Rectal smooth muscle tissue (tissue), 1 donor: ENCODE measurements around the gene PFKFB3.
A peak's percentile ranks its signal among the peaks of the same experiment; 100 is the strongest.
"Not testable (repeated sequence)": the region's sequence is repeated elsewhere in the genome, so short reads cannot be mapped to it uniquely, and the experiment has no call there.

Source experiments
- H3K27ac ChIP-seq: one replicate; pipeline ENCODE4 v1.7.0; 2013; ENCODE audit warnings: low read depth, low read length, inconsistent platforms
- H3K27me3 ChIP-seq: one replicate; pipeline ENCODE4 v1.7.0; 2013; ENCODE audit warnings: low read length; ENCODE audit not compliant: control insufficient read depth, insufficient read depth
- H3K36me3 ChIP-seq: one replicate; pipeline ENCODE4 v1.7.0; 2013; ENCODE audit warnings: low read length; ENCODE audit not compliant: control insufficient read depth, insufficient read depth
- H3K4me1 ChIP-seq: one replicate; pipeline ENCODE4 v1.7.0; 2013; ENCODE audit warnings: low read length; ENCODE audit not compliant: control insufficient read depth, insufficient read depth
- H3K4me3 ChIP-seq: one replicate; pipeline ENCODE4 v1.7.0; 2013; ENCODE audit warnings: low read length
- H3K9ac ChIP-seq: one replicate; pipeline ENCODE4 v1.7.0; 2013; ENCODE audit warnings: low read length

PFKFB3 gene

DNA sequence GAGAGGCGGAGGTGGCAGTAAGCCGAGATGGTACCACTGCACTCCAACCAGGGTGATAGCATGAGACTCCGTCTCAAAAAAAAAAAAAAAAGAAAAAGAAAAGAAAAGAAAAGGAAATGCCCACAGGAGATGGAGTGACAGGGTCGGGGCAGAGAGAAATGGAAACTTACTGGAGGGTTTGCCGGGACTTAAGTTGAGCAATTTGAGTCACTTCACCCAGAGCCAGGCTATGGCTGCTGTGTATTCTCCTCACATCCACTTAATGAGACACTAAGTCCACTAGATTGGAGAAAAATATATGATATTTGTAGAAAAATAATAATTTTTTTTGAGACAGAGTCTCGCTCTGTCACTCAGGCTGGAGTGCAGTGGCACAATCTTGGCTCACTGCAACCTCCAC lies 4.6 kb upstream of the PFKFB3 start:
- Histone ChIP-seq H3K27ac (no peak overlapping the region), H3K27me3 (peaks cover 4% of the 10 kb centered on the region), H3K36me3 (no peaks in the 10 kb centered on the region), H3K4me1 (peaks cover 8% of the 10 kb centered on the region), H3K9ac (no peak overlapping the region), H3K4me3 (no peak overlapping the region)

DNA sequence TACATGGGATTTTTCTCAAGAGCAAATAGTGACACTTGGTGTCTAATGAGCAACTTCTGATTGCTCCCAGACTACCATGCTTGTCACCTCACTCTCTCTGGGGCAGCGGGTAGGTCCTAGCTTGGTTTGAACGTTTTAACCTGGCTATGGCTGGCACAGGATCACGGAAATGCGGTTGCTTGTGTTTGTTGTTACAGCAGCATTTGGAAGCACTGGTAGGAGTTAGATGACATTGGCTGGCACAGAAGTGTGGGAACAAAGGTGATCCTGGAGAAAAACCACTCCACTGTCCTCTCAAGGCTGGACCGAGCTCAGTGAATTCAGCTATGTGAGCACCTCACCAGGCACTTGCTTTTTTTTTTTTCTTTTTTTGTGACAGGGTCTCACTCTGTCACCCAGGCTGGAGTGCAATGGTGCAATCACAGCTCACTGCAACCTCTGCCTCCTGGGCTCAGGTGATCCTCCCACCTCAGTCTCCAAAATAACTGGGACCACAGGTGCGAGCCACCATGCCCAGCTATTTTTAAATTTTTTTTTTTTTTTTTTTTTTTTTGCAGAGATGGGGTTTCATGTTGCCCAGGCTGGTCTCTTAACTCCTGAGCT lies 3.5 kb upstream of the PFKFB3 start:
- H3K4me1 ChIP-seq: peaks cover 9% of the 10 kb centered on the region
- no peak overlapping the region for H3K4me3 ChIP-seq
- no peak overlapping the region for H3K27ac ChIP-seq
- H3K27me3 ChIP-seq: peaks cover 4% of the 10 kb centered on the region
- no peak overlapping the region for H3K9ac ChIP-seq
- no peaks in the 10 kb centered on the region for H3K36me3 ChIP-seq

DNA sequence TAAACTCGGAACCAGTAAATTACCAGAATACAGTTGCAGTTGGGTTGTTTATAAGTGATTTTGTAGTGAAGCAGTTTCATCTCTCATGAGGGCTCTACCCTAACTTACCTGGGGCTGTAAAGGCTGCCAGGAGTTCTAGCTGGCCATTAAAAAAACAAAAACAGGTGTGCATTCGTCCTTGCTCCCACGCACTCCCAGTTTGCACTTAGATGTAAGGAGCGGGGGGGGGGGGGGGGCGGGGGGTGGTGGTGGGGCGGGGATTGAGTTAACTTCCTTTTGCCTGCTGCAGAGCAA lies 2.3 kb upstream of the PFKFB3 start:
- no peaks in the 10 kb centered on the region for H3K36me3 ChIP-seq
- no peak overlapping the region for H3K9ac ChIP-seq
- H3K27me3 ChIP-seq: peaks cover 4% of the 10 kb centered on the region
- no peak overlapping the region for H3K27ac ChIP-seq
- H3K4me3 ChIP-seq: no peak overlapping the region
- H3K4me1 ChIP-seq: peaks cover 16% of the 10 kb centered on the region

DNA sequence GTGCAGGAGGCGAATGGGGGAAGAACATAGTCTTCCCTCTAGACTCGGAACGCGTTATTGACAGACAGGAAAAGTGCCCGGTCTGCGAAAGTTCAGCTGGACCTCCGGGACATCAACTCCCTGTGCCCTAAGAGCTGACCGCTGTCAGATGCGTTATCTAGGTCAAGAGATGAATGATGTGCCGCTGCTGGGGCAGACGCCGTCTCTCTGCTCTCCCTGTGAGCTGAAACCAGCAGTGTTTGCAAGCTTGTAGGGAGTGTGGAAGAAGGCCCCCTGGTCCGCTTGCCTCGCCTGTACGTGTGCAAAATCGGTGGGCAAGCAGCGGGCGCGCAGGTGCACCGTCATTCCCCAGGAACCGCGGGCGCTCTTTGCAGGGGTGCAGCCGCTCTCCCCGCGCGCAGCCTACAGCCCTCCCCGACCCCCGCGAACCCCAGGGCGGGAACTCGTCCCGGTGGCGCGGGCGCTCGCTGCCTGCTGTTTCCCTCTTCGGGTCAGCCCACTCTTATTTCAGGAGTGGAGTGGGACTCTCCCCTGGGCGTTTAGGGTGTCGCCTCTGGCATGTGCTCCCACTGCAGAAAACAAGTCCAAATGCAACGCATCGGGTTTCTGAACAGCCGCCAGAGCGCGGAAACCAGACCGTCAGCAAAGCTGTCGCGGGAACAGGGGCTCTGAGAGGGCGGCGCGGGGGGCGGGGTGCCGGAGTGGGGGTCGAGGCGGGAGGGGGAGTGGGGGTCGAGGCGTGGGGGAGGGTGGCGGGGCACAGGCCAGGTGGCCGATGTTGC lies 1.8 kb upstream of the PFKFB3 start:
- Histone ChIP-seq H3K4me3 (peak overlapping the region; percentile 71), H3K27ac (peak overlapping the region; percentile 52), H3K4me1 (peaks cover 16% of the 10 kb centered on the region)

DNA sequence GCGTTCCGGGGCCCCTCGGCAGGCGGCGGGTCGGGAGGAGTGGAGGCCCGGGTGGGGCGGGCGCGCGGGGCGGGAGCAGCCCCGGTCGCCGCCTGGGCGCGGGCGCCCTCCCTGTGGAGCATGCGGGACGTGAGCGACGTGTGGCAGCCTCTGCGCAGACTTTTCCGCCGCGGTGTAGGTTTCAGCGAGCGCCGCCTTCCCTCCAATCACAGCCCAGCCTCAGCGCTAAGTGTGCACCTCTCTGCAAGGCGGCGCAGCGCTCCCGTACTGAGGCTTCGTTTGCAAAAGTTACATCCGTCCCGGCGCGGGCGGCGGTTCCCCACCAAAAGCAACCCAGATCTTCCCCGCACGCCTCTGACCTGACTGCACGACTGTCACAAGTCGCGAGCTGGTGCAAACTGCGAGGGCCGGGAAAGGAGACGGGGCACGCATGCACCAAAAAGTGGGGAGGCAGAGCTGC lies 1.2 kb upstream of the PFKFB3 start:
- peaks cover 4% of the 10 kb centered on the region for H3K27me3 ChIP-seq
- peak overlapping the region; percentile 85 for H3K4me3 ChIP-seq
- H3K36me3 ChIP-seq: no peaks in the 10 kb centered on the region
- no peak overlapping the region for H3K9ac ChIP-seq
- H3K4me1 ChIP-seq: peaks cover 16% of the 10 kb centered on the region
- H3K27ac ChIP-seq: no peak overlapping the region

More for the DNA sequence above, 1.8 kb upstream of the PFKFB3 start:
- peaks cover 4% of the 10 kb centered on the region for H3K27me3 ChIP-seq
- no peaks in the 10 kb centered on the region for H3K36me3 ChIP-seq
- H3K9ac ChIP-seq: peak overlapping the region; percentile 24

DNA sequence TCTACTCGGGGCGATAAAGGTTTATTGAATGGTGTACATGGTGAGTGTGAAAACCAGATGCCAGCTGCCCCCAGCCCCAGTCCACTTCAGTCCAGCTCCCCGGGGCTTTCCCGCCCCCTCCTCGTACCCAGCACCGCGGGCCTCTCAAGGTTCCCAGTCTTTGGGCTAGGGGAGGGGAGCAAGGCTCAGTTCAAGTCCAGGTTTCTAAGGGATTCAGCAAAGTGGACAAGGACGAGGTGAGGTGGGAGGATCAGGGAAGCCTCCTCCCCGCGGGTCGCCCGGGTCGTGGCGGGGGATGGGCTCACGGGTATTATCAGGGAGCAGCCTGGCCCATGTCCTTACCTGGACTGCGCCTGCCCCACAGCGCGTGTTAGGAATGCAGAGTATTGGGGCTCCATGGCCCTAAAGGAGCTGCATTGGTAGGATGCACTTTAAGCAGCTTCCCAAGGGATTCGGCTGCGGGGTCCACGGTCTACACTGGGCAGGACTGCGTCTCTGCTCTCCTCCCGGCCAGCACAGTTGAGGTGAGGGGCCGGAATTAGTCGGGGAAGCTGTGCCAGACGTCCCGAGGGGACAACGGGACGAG lies 541 bp upstream of the PFKFB3 start:
- Histone ChIP-seq H3K36me3 (no peaks in the 10 kb centered on the region), H3K4me1 (peaks cover 16% of the 10 kb centered on the region), H3K9ac (peak overlapping the region; percentile 56), H3K27me3 (peaks cover 4% of the 10 kb centered on the region), H3K27ac (no peak overlapping the region), H3K4me3 (peak overlapping the region; percentile 85)

DNA sequence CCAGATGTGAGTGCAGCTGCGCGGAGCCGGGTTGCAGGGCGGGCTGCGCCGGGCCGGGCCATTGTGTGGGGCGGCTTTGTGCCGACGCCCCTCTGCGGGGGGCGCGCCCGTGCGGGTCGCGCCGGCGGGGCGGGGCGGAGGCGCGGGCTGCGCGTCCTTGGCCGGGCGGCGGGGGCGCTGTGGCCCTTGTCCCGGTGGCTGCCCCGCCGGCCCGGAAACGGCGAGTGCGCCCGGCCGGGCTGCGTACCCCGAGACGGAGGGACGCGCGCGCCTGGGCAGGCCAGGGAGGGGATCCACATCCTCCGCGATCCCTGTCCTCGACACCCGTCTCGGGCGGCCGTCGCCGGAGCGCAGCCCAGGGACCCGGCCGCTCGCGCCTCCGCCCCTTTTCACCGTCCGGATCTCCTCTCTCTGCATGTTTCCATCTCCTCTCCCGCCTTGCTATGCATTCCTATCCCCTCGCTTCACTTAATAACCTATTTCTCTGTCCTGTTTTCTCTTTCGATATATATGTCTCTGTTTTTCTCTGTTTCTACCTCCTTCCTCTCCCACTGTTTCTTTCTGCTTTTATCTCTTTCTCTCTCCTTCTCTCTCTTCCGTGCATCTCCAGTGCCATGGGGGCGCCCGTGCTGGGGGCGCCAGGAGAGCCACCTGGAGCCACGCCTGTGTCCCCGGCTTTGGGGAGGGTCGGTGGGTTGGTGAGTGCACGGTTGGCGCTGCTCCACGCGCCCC lies 765 bp downstream of the PFKFB3 start:
- Histone ChIP-seq H3K36me3 (no peaks in the 10 kb centered on the region), H3K27me3 (peaks cover 4% of the 10 kb centered on the region), H3K4me1 (peaks cover 16% of the 10 kb centered on the region), H3K4me3 (peak overlapping the region; percentile 85), H3K27ac (peak overlapping the region; percentile 73), H3K9ac (peak overlapping the region; percentile 73)

DNA sequence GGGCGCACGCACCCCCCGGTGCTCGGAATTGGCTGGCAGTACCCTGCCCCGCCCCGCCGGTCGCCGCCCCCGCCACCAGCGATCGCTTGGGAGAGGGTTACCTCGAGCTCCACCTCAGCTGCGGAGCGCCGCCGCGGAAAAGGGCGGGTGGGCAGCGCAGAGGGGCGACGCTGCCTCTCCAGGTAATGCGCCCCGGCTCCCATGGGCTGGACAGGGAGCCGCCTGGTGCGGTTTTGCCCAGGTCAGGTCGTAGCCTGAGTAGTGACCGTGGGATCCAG lies 1.3 kb downstream of the PFKFB3 start:
- H3K36me3 ChIP-seq: no peaks in the 10 kb centered on the region
- peak overlapping the region; percentile 73 for H3K9ac ChIP-seq
- peaks cover 16% of the 10 kb centered on the region for H3K4me1 ChIP-seq
- peak overlapping the region; percentile 51 for H3K27ac ChIP-seq
- H3K4me3 ChIP-seq: peak overlapping the region; percentile 85
- peaks cover 4% of the 10 kb centered on the region for H3K27me3 ChIP-seq

DNA sequence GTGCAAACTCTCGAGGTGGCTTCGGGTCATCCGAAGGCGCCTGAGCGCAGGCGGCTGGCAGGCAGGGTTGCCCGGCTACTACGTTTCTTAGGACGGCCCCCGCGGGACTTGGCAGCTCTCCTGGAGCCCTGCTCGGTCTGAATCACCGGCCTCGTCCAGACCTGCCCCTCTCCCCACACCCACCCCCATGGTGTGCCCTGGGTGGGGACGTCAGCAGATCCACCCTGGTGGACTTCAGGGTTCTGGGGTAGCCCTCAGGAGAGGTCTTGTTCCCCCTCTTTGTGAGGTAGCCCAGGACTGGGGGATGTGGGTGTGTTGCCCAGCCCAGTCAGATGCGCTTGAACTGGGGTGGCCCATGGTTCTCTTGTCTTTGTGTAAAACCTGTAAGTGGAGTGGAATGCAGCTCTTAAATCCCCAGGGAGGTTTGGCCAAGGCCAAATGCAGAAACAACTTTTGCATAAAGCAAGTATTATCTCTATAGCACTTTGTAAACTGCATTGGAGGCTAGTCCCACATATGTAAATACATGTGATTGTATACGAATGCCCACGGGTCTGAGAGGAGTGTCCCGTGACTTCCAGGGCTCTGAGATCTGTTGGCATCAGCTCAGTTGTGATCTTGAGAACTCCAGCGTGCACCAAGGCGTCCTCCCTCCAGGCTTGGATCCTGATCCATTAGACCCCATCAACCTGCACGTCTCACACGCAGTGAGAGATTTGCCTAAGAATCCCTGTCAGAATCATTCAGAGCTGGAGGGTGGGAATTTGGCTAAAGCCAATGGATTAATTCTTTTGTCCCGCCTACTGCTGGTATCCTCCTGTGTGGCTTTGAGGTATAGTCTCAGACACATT lies 1.8 kb downstream of the PFKFB3 start:
- no peak overlapping the region for H3K9ac ChIP-seq
- no peak overlapping the region for H3K27ac ChIP-seq
- H3K4me3 ChIP-seq: peak overlapping the region; percentile 85
- H3K4me1 ChIP-seq: peaks cover 16% of the 10 kb centered on the region
- H3K27me3 ChIP-seq: peaks cover 4% of the 10 kb centered on the region
- no peaks in the 10 kb centered on the region for H3K36me3 ChIP-seq

DNA sequence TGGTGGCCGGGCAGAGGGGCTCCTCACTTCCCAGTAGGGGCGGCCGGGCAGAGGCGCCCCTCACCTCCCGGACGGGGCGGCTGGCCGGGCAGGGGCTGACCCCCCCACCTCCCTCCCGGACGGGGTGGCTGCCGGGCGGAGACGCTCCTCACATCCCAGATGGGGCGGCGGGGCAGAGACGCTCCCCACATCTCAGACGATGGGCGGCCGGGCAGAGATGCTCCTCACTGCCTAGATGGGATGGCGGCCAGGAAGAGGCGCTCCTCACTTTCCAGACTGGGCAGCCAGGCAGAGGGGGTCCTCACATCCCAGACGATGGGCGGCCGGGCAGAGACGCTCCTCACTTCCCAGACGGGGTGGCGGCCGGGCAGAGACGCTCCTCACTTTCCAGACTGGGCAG lies 3.8 kb downstream of the PFKFB3 start:
- not testable (repeated sequence) for H3K27ac ChIP-seq, H3K27me3 ChIP-seq, H3K9ac ChIP-seq, H3K4me3 ChIP-seq, H3K36me3 ChIP-seq
- peaks cover 20% of the 10 kb centered on the region for H3K4me1 ChIP-seq

DNA sequence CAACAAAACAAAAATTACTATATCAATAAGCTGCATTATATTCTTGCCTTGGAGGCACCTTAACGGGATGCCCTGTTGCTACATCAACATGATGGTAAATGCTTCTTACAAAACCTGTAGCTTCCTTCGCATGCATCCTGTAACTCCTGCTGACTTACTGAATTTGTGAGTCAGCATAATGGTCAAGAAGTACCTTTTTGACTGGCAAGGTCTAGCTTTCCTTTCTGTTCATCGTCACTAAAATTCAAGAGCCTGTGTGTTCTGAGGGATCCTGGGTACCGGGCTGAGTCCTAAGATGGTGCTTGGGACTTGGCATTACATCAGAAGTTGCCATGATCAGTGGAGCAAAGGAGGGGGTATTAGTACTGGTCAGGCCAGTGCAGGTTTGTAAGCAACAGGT lies 4.9 kb downstream of the PFKFB3 start:
- Histone ChIP-seq H3K36me3 (no peaks in the 10 kb centered on the region), H3K27ac (no peak overlapping the region), H3K4me1 (peaks cover 21% of the 10 kb centered on the region), H3K27me3 (no peaks in the 10 kb centered on the region), H3K4me3 (no peak overlapping the region), H3K9ac (no peak overlapping the region)

DNA sequence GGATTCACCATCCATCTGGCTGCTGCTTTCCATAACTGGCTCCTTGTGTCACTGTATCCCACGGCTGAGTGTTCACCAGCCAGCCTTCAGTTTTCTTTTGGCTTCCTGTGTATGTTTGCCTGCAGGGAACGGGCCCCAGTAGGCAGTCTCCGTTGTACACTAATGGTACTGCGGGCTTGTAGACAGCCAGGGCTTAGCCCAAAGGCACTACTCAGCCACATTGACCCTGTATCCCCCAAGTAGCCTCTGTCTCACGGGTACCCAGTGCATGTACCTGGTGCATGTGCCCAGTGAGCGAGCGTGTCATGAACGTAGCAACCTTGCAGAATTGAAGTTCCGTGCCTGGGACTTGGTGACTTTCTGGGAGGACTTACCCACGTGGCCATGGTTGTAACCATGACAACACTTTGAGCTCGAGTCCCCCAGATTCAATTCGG lies 6.1 kb downstream of the PFKFB3 start:
- Histone ChIP-seq H3K4me1 (peaks cover 21% of the 10 kb centered on the region), H3K9ac (no peak overlapping the region), H3K36me3 (peaks cover 2% of the 10 kb centered on the region), H3K4me3 (no peak overlapping the region), H3K27ac (no peak overlapping the region), H3K27me3 (no peaks in the 10 kb centered on the region)
